GM12878 (cell line): ENCODE measurements around the gene TLCD3B. TPM values are rescaled to one million over a fixed set of nuclear protein-coding genes. Genes with fewer than 3 reads are reported as not detected.

Experiments used
- ATF3 ChIP-seq: IDR thresholded peaks from 2 replicates; pipeline ENCODE4 v1.6.1; 2011; ENCODE audit warnings: low read depth, mild to moderate bottlenecking, low read length, moderate library complexity, borderline replicate concordance; ENCODE audit errors: extremely low read depth
- BACH1 ChIP-seq: fragments of 450-650 bp; IDR thresholded peaks from 2 replicates; pipeline ENCODE4 v1.6.1; 2017; ENCODE audit warnings: mild to moderate bottlenecking, borderline replicate concordance
- BCLAF1 ChIP-seq: fragments of 450-650 bp; IDR thresholded peaks from 2 replicates; pipeline ENCODE4 v1.6.1; 2017; ENCODE audit warnings: antibody characterized with exemption, mild to moderate bottlenecking, moderate library complexity
- E2F4 ChIP-seq: IDR thresholded peaks from 2 replicates; pipeline ENCODE4 v1.6.1; 2012; ENCODE audit warnings: low read depth, low read length, improper control_type of control experiment
- E4F1 ChIP-seq: fragments of 450-650 bp; IDR thresholded peaks from 2 replicates; pipeline ENCODE4 v1.6.1; 2018; ENCODE audit warnings: borderline replicate concordance, mild to moderate bottlenecking; ENCODE audit not compliant: partially characterized antibody
- EGR1 ChIP-seq, 2 experiments: IDR thresholded peaks; 1 replicate in 1 of 2; 2 replicates in 1 of 2; pipeline ENCODE4 v1.6.1; 2011 to 2012; ENCODE audit warnings: low read depth in 2 of 2, low read length in 2 of 2, borderline replicate concordance in 1 of 2, mild to moderate bottlenecking in 1 of 2, moderate library complexity in 1 of 2
- LARP7 ChIP-seq: fragments of 450-650 bp; IDR thresholded peaks from 2 replicates; pipeline ENCODE4 v1.6.1; 2017; ENCODE audit warnings: mild to moderate bottlenecking
- MEF2A ChIP-seq: IDR thresholded peaks from 2 replicates; pipeline ENCODE4 v1.6.1; 2011; ENCODE audit warnings: low read depth, mild to moderate bottlenecking, low read length, moderate library complexity; ENCODE audit not compliant: insufficient read depth
- MLLT1 ChIP-seq: fragments of 450-650 bp; IDR thresholded peaks from 2 replicates; pipeline ENCODE4 v1.6.1; 2016; ENCODE audit warnings: mild to moderate bottlenecking
- NFXL1 ChIP-seq: fragments of 450-650 bp; IDR thresholded peaks from 2 replicates; pipeline ENCODE4 v1.6.1; 2017; ENCODE audit warnings: antibody characterized with exemption, mild to moderate bottlenecking, borderline replicate concordance
- NR2F1 ChIP-seq: fragments of 450-650 bp; conservative IDR thresholded peaks from 2 replicates; pipeline ENCODE4 v1.6.1; 2017; ENCODE audit warnings: mild to moderate bottlenecking
- RELA ChIP-seq: fragments of 450-650 bp; IDR thresholded peaks from 2 replicates; pipeline ENCODE4 v1.8.0; 2014; ENCODE audit warnings: borderline replicate concordance; ENCODE audit not compliant: partially characterized antibody
- ZNF207 ChIP-seq: fragments of 450-650 bp; IDR thresholded peaks from 2 replicates; pipeline ENCODE4 v1.6.1; 2014; ENCODE audit warnings: antibody characterized with exemption, mild to moderate bottlenecking, borderline replicate concordance
- polyA plus RNA-seq, 11 experiments: library from polyadenylated mRNA; depleted of rRNA in 4 of 11; unstranded in 6 of 11; stranded (reverse) in 5 of 11; fragments of >200 nt; fragmentation: Nextera tagmentation in 4 of 11; fragmentation: Illumina TruSeq in 1 of 11; extraction: Ambion mirVana in 4 of 11; extraction: Trizol in 1 of 11; gene quantifications; 1 replicate in 1 of 11; 2 replicates in 10 of 11; pipeline versions ENCODE4 v1.2.1 to v1.2.3, GENCODE V29; 2011 to 2016; ENCODE audit warnings: inconsistent platforms in 2 of 11, missing spikeins in 2 of 11, low read depth in 1 of 11
- total RNA-seq, 4 experiments: library from RNA; depleted of rRNA in 3 of 4; stranded (reverse); fragments of >200 nt in 3 of 4; fragmentation: Illumina TruSeq in 1 of 4; extraction: Trizol in 1 of 4; gene quantifications; 2 replicates each; pipeline versions ENCODE4 v1.2.1 to v1.2.3, GENCODE V29; 2013 to 2021

TLCD3B gene
- total and polyA plus RNA-seq, 10 of the 15 experiments (the other 5 are each of a cell fraction or from before 2014, with no cell fraction given): 0.05 to 0.51 (median 0.18) TPM; not detected in 4

GRCh38 chr16:30065943-30066760 lies 35.1 kb upstream of the TLCD3B start (continued):
- no peak for TF ChIP-seq E4F1
- TF ChIP-seq ATF3: no peak
- TF ChIP-seq E2F4: no peak
- no peak for TF ChIP-seq NR2F1
- no peak for TF ChIP-seq NFXL1
- TF ChIP-seq EGR1 (IDR thresholded peaks at IDR 0.05; ENCODE audit: borderline replicate concordance in 1 of 2, low read depth in 2 of 2, low read length in 2 of 2): 0 out of 3 replicates have a peak, but pooled peaks of 1 of the 2 experiments have one; percentile 28
- TF ChIP-seq ZNF207: no peak
- peak; percentile 64 for TF ChIP-seq MLLT1
- TF ChIP-seq BCLAF1: no peak
- TF ChIP-seq RELA: peak; percentile 46
- TF ChIP-seq BACH1: peak; percentile 80
- peak; percentile 62; the same call in 1 of the 2 replicates for TF ChIP-seq LARP7
- TF ChIP-seq MEF2A: no peak
